ENCODE data around the gene PHF21A.

GRCh38 chr11:45901626-45902025 is 219.6 kb downstream of the PHF21A start:
- TF ChIP-seq CTCF (IDR thresholded peaks at IDR 0.05) = no peak
- TF ChIP-seq POLR2A (IDR thresholded peaks at IDR 0.05) = peak in 1 of 2 donors; percentile 17
